8988T (cell line): Measurements from ENCODE around the gene PTPRE.
"Not testable (repeated sequence)": the region's sequence is repeated elsewhere in the genome, so short reads cannot be mapped to it uniquely, and the experiment has no call there.

Source experiments
- DNase-seq: peaks from one replicate; pipeline ENCODE4 v3.0.0; 2011

The PTPRE gene

DNA sequence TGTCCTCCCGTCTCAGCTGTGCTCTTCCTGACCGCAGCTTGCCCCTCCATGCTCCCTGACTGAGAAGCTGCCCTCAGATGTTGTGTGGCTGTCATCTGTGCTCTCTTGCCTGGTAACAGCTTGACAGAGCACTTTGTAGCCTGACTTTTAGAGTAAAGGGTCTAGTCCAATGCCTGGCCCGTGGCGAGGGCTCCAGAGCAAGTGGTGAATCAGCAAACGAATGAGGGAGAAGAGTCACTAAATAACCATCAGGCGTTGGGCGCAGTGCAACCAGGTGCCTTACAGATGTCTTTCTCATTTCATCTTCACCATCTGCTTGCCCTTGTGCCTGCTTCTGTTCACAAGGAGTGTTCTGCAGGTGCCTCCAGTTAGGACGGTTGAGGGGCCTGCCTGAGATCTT, 173.7 kb downstream of the PTPRE start:
- no peak for DNase-seq

- DNase-seq: no peak
Observed at GRCh38 chr10:128081222-128081621, 174.3 kb downstream of the PTPRE start.

DNA sequence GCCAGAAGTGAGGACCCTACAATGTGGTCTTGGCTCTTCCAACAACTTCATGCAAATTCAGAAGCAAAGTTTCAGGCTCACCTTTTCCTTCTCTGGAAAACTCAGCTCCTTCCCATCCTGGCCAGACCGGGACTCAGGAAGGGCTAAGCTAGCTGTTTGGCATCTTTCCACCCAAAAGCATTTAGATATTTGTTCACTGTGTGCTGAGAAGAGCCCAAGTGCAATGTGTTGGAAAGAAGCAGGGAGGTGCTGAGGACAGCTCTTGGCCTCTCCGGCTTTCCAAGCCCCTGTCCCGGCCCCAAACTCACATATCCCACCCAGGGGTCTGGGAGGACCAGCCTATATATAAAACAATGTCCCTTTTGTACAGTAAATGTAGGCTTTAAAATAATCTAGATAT, 174.8 kb downstream of the PTPRE start:
- DNase-seq: no peak

DNA sequence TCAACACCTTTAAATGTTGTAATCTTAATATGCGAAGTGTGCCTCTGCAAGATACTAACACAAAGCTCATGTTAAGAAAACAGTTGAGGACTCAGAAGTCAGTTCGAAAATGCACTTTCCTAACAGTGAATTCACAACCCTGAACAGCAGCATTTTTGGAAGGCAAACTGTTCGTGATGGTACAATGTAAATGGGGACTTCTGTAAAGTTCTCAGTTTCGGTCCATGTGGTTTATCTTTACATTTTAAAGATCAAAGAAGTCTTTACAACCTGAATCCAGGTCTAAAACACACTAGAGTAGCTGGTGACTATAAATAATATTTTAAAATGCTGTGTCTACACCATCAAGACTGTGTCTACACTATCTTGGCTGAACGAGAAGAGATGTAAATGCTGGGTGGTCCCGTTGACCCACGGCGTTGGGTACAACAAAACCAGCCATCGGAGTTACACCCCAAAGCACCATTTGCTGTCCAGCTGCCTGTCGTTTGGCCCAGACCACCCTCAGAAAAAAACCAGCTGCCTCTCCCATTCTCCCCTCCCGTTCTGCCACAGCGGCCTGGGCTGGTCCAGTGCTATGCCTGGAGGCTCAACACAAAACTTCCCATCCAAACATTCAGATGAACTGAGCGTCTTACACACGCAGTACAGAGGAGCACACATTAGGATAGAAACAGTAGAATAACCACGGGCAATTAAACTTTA, 176.4 kb downstream of the PTPRE start:
- DNase-seq: no peak

DNA sequence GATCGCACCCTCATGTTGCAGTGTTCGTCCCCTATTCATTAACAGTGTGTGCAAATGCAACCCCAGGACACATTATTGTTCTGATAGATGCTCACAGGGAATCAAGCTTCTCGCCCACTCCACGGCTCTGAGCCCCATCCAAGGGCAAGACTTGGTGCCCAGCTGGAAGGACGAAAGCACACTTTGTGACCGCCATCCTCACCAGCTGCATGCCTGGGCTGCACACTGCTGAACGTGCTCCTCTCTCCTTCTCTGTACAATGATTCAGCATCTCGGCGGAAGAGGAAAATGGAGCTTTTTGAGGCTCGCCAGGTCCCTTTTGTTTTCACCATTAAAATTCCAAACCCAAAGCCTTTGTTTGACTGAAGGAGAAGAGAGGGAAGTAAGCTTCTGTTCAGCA, 177.5 kb downstream of the PTPRE start:
- DNase-seq: no peak

DNA sequence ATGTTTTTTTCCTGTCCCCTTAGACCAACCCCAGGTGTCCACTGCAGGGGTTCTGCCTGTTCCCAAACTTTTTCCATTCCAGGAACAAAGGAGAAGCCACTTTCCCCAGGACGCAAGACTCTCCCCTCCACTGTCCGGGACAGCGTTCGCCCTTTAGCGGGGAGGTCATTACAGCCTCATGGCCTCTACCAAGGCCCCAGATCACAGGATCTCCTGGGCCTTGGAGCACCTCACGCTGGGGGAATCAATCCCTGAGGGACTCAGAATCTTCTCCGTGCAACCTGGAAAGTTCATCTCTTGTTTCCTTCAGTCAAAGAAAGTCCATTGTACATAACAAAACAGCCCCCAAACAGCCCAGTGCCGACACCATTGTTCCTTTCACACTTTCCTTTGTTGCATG, 178.1 kb downstream of the PTPRE start:
- no peak for DNase-seq

DNA sequence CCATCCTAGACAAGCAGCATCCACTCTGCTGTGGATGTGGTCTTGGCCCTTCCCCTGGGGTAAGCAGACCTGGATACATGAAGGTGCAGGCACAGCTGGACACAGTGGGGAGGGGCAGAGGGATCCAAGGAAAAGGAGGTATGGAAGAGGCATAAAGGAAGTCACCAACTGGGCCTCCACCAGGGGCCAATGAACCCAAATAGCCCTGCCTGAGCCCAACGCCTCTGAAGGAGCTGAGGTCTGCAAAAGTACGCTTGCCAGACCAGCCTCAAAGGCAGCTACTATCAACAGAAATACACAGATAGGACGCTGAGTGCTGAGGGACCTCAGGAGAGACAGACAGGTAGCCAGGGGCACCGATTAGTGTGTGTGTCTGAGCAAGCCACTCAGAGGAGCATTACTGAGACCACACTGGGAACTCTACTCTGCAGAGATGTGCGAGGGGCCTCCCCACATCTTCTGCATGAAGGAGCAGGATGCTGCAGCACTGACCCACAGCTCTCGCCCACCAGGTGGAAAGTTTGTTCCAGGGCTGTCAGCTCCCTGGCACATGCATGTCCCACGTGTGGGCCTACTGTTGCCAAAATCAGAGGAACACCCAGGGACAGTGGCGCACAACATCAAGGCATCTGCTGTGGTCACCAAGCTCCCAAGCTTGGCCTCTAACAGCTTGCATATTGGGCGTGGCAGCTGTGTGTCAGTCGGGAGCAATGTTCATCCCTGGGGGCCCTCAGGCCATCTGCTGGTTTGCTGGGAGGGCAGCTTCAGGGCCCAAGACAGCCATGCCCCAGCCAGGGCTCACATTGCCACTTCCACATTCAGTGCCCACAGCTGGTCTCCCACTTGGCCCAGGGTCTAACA, 179.3 kb downstream of the PTPRE start:
- no peak for DNase-seq

DNA sequence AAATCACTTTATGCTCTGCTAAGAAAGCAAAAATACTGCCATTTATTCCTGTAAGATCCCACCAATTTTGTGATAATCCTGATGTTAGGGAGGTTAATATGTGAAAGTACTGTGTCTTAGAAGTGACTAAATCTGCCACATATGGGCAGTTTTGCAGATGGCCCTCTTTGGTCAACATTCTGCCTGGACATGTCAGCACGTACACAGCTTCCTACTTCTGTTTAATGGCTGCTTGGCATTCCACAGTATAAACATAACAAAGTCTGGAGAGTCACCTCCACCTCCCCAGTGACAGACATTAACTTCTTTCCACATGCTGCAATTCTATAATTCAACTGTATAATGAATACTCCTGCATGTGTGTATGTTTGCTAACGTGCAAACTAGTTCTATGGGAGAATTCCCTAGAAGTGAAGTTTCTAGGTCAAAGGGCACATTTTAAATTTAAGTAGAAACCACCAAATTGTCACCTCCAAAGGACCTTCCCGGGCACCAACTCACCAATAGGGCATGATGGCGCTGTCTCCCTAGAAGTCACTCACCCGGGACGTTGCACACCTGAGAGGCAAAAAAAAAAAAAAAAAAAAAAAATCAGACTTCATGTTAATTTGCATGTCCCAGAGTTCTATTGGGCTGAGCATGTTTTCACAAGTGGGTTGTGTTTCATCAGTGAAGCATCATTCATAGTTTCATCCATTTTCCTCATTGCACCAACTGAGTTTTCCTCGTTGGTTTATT, 180.4 kb downstream of the PTPRE start:
- DNase-seq: no peak

DNA sequence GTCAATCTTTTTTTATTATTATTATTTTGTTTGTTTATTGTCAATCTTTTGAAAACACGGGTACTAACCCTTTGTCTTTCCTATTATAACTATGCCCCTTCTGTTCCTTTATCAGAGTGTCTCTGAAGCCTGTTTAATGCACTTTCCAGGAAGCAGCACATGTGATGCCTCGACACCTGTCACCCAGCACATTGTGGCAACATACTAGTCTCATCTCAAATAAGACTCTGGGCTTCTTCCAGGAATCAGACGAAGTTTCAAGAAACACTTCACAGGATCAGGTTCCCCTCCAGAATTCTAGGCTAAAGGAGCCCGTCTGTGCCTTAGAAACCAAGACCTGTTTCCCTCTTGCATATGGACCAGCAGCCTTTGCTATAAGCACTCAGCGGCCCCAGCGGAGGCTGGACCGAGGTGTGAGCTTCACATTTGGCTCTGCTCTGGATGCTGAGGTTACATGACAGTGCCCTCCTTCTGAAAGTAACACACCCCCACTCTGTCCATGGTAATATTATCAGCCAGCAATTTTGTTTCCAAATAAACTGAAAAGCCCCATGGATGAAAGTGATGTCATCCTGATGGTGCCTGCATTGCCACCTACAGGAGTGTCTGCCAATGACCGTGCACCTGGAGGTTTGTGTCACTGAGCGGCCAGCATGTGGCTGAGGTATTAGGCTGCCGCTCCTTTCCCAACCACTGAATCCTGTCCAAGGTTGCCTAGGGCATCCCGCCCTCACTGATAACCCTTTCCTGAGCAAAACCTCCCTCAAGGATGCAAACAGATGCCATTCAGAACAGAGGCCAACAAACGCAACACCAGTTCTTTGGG, 181.2 kb downstream of the PTPRE start:
- DNase-seq: no peak

DNA sequence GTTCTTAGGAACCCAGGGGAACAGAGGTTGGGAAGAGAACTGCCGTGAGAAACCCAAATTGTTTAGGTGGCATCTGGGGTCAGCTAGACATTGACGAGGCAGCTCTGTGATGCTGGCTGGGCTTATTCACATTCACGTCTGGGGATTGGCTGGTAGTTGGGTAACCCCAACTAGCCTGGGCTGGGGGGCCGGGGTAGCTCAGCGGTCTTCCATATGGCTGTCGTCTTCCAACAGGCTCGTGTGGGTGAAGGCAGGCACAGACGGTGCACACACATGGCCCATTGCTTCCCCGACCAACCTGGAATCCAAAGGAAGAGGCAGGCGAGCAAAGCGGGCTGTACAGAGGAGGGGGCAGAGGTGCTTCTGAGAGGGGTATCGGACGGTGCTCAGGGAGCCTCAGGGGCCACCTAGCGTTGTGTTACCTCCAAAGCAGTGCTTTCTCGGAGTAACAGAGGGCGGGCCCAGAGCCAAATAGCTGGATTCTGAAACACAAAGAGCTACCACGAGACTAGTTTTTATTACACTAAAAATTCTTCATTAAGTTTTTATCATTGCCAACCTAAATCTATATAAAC, 184.8 kb downstream of the PTPRE start:
- DNase-seq: no peak

DNA sequence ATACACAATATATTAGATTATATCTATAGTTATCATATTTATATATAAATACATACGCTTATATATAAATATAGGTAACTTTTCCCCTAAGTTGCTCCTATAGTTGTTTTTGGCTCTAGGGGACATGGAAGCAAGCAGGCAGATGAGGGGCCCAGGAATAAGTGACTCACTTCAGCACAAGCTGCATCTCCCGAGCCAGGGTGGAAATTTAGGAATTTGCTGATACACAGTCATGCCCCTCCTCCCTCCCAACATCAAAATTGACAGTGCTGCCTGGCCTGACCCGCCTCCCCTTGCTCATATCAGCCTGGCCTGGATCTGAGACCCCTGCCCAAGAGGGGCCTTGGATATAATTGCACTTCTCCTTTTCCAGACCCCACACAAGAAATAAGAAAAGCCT, 185.6 kb downstream of the PTPRE start:
- no peak for DNase-seq

DNA sequence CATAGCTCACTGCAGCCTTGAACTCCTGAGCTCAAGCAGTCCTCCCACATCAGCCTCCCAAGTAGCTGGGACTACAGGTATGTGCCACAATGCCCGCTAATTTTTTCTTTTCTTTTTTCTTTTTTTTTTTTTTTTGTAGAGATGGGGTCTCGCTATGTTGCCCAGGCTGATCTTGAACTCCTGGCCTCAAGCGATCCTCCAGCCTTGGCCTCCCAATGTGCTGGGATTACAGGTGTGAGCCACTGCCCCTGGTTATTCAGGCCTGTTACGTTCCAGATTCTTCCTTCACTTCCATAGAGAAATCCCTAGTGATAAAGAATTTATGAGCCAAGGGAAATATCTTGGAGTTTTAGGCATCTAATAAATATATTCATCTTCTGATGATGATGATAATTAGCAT, 187.7 kb downstream of the PTPRE start:
- not testable (repeated sequence) for DNase-seq

DNA sequence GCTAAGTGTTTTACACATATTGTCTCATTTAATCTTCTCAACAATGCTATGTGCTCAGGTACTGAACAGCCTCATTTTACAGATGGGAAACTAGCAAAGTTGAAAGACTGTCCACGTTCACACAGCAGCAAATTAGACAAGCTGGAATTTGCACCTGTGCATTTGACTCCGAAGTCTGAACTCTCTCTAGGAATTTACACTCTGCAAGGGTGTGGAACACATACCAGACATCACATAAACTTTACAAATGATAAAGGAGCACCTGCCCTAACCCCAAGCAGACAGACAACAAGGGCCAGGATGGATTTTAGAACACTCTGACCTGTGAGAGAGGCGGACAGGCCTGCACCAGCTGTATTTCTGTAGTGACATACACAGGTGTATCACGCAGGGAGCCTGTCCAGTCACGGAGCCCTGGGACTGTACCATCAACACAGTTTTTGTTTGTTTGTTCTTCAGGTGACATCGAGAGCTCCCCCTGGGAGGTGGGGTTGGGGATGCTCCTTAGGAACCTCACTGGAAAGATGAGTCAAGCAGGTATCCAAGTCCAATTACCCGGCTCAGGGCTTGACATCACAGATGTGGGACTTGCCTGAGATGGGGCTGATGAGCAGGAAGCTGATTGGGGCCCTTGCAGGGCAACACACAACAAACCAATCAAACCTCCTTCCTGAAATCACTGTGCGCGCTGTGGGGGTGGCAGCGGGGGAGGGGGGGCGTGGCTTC, 188.3 kb downstream of the PTPRE start:
- DNase-seq: no peak

DNA sequence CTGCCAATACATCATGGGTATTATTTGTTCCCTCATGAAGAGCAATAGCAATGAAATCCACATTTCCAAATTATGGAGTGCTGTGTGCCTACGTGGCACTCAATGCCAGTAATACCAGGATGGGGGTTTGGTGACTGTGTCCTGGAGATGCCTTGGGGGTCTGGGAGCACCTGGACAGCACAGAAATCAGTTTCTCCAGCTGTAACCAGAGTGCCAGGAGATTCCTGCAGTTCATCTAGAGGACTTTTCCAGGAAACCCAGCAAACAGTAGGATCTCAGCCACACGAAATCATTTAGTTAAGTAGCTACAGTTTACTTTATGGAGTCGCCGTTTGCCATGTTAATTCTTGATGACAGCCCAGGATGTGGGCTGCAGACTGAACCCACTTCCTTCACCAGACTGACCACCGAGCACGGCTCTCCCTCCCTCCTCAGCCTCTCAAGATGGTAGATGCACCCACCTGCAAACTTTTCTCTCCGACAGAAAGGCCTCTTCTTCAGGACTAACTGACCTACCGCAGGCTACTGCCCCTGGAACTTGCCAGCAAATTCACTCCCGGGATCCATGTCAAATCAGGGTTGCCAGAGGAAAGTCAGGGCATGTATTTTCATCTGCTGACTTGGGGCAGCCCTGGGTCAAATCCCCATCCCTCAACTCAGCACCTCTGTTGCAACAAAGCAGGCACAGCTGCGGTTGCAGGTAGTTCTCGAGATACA, 189.0 kb downstream of the PTPRE start:
- no peak for DNase-seq

GRCh38 chr10:128096486-128097199, 189.7 kb downstream of the PTPRE start:
- no peak for DNase-seq

GRCh38 chr10:128097783-128098182, 190.9 kb downstream of the PTPRE start:
- no peak for DNase-seq

GRCh38 chr10:128098631-128099030, 191.7 kb downstream of the PTPRE start:
- no peak for DNase-seq

DNA sequence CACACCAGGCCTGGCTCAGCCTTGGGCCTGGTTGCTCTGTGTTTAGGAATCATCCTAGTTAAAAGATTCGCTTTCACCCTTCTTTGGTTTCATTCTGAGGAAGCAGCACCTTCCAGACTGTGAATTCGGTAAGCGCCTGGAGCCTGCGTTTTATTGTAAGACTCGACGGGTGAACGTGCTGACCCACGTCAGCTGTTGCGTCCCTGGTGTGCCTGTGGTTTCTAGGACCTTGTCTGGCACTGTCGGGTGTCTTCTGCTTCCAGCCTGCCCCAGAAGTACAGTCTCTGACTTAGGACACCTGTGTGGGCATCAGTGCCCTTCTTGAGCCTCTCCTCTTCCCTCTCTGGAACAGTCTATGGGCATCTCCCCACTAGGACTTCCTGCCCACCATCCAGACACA, 193.0 kb downstream of the PTPRE start:
- no peak for DNase-seq

- no peak for DNase-seq
Observed at GRCh38 chr10:128101901-128102300, 195.0 kb downstream of the PTPRE start.

DNA sequence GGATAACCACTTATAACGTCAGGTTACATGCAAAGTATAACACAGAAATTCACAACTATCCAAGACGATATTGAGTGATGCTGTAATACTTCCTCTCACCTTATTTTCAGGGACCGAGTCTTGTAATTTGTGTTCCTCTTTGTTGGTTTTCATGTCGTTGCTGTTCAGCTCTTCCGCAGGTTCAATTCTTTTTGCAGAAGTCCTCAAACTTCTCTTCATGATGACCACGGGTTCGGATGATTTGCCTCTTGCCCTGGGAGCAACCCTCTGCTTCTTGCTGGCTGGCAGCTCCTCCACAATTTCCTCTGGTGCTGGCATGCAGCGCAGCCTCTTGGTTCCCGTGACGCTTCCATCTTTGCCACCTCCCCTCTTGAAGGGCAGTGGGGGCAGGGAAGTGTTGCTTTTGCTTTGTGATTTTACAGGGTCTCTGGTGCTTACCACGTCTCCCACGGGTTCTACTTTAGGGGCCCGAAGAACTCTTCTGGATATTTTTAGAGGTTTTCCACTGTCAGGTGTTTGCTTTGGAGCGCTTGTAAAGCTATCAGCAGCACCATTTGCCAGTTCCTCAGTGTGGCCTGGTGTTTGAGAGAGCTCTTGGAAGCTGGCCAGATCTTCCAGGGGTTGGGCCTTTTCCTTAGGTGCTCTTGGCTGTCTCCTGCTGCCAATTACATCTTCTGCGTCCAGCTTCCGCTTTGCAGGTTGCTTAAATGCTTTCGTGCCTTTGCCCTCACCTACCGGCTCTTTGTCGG, 195.8 kb downstream of the PTPRE start:
- DNase-seq: no peak
